Karpas-422 (cell line): ENCODE results near the gene NDUFAF2. TPM values are rescaled to one million over a fixed set of nuclear protein-coding genes. Genes with fewer than 3 reads are reported as not detected.

Experiments used
- DNase-seq: peaks from one replicate; pipeline ENCODE4 v3.0.0-alpha.2; 2015
- H2AFZ ChIP-seq: fragments of 200-600 bp; sonication (generic); 2 replicates; pipeline ENCODE4 v1.6.1; 2014; ENCODE audit warnings: antibody characterized with exemption, low read length, mixed read lengths
- H3K27ac ChIP-seq: fragments of 200-600 bp; sonication (generic); 2 replicates; pipeline ENCODE4 v1.5.1; 2014; ENCODE audit warnings: mild to moderate bottlenecking, low read length, moderate library complexity
- H3K27me3 ChIP-seq: fragments of 200-600 bp; sonication (generic); 2 replicates; pipeline ENCODE4 v1.6.1; 2014; ENCODE audit warnings: low read length, mixed read lengths
- H3K36me3 ChIP-seq: fragments of 200-600 bp; sonication (generic); 2 replicates; pipeline ENCODE4 v1.6.1; 2014; ENCODE audit warnings: low read length, mixed read lengths; ENCODE audit not compliant: insufficient read depth
- H3K4me1 ChIP-seq: fragments of 200-600 bp; sonication (generic); 2 replicates; pipeline ENCODE4 v1.6.1; 2014; ENCODE audit warnings: mild to moderate bottlenecking, low read length, mixed read lengths
- H3K4me2 ChIP-seq: fragments of 200-600 bp; sonication (generic); 2 replicates; pipeline ENCODE4 v1.6.1; 2014; ENCODE audit warnings: low read length, low read depth, mild to moderate bottlenecking; ENCODE audit not compliant: poor library complexity, severe bottlenecking
- H3K4me3 ChIP-seq: fragments of 200-600 bp; sonication (generic); 2 replicates; pipeline ENCODE4 v1.5.1; 2014; ENCODE audit warnings: mild to moderate bottlenecking, antibody characterized with exemption, low read length, mixed read lengths
- H3K79me2 ChIP-seq: fragments of 200-600 bp; sonication (generic); 2 replicates; pipeline ENCODE4 v1.6.1; 2014; ENCODE audit warnings: mild to moderate bottlenecking, low read length, mixed read lengths
- H3K9ac ChIP-seq: fragments of 200-600 bp; sonication (generic); 2 replicates; pipeline ENCODE4 v1.6.0; 2014; ENCODE audit warnings: low read length
- H3K9me2 ChIP-seq: fragments of 200-600 bp; sonication (generic), shearing (Covaris generic); replicated peaks from 2 replicates; pipeline ENCODE4 v1.6.0; 2014; ENCODE audit warnings: mild to moderate bottlenecking, low read length, moderate library complexity; ENCODE audit not compliant: insufficient read depth
- H3K9me3 ChIP-seq: fragments of 300-700, 200-600 bp; sonication (generic); 2 replicates; pipeline ENCODE4 v1.6.1; 2014; ENCODE audit warnings: low read length, mixed read lengths
- H4K20me1 ChIP-seq: fragments of 200-600 bp; sonication (generic); 2 replicates; pipeline ENCODE4 v1.6.1; 2014; ENCODE audit warnings: mild to moderate bottlenecking, antibody characterized with exemption, low read length, low read depth; ENCODE audit not compliant: insufficient read depth
- total RNA-seq: library from RNA; depleted of rRNA; stranded (reverse); fragments of >200 nt; shearing (Covaris generic); gene quantifications from 2 replicates; pipeline ENCODE4 v1.2.3, GENCODE V29; 2014; ENCODE audit warnings: low replicate concordance

Gene NDUFAF2
- total RNA-seq, 1 experiment from 2014 or later, result 46.6 TPM

DNA sequence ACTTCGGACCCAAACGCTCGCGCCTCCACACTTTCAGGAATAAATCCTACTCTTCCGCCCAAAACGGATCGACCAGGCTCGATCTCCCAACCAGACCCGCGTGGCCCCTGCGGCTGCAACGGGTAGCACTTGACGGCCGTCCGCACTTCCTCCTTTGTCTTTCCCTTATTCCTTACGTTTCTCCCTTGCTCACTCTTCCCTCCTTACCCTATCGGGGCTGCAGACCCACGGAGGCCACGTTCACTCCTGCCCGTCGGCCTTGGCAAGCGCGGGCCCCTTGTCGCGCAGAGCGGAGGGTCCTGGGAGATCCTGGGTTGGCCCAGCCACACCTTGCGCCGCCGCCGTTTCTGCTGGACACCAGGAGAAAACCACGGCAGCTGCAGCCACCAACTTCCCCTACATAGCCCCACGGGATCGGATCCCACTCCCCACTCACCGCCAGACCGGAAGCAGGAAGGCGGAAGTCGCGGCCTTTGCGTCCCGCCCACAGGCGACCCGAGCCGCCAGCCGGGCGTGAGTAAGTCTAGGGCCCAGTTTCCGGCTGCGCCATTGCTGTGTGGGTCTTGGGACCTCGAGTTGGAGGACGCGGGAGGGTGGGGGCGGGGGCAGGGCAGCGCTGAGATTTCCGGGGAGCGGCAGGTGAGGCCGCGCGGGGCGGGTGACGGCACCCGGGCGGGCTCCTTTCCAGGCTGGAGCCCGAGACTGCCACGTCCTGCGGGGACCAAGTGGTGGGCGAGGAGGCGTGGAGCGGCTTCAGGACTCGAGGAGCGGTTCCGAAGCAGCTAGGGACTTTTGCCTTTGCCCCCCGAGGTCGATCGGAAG is 217.2 kb downstream of the NDUFAF2 start, which contains the start of gene SMIM15:
Gene SMIM15, minus strand, starts transcription at position 459 of the 822 bp plus-strand sequence. CDS start 2,297 bp downstream, outside the sequence.
- Histone ChIP-seq H3K27ac (peak within 1 kb of the TSS; percentile 60), H3K79me2 (peaks cover 54% of the 10 kb centered on the region), H2AFZ (peak within 1 kb of the TSS; percentile 57; the same call in 1 of the 2 replicates), H3K4me3 (peak within 1 kb of the TSS; percentile 81), H3K36me3 (peaks cover 36% of the 10 kb centered on the region), H3K4me2 (peak within 1 kb of the TSS; percentile 72), H3K9me3 (no peaks in the 10 kb centered on the region), H3K9ac (peak within 1 kb of the TSS; percentile 87), H3K9me2 (no peaks in the 10 kb centered on the region), H3K4me1 (peaks cover 21% of the 10 kb centered on the region), H3K27me3 (no peaks in the 10 kb centered on the region), H4K20me1 (no peaks in the 10 kb centered on the region)
- DNase-seq, result peak; percentile 96

- H3K27me3 ChIP-seq, result no peaks in the 10 kb centered on the region
- H4K20me1 ChIP-seq, result no peaks in the 10 kb centered on the region
- H3K4me2 ChIP-seq, result peak overlapping the region; percentile 72
- H3K4me3 ChIP-seq, result peak overlapping the region; percentile 81
- H2AFZ ChIP-seq, result peak overlapping the region; percentile 14; the same call in 1 of the 2 replicates
- no peak overlapping the region for H3K27ac ChIP-seq
- H3K79me2 ChIP-seq, result peaks cover 50% of the 10 kb centered on the region
- no peak for DNase-seq
- H3K36me3 ChIP-seq, result peaks cover 31% of the 10 kb centered on the region
- no peaks in the 10 kb centered on the region for H3K9me2 ChIP-seq
- H3K4me1 ChIP-seq, result peaks cover 21% of the 10 kb centered on the region
- peak overlapping the region; percentile 87 for H3K9ac ChIP-seq
- H3K9me3 ChIP-seq, result no peaks in the 10 kb centered on the region
Measured at GRCh38 chr5:61162832-61163567, 218.0 kb downstream of the NDUFAF2 start.

- Histone ChIP-seq H2AFZ (no peak overlapping the region), H4K20me1 (0 out of 2 replicates have a peak, but pooled peaks cover 4% of the 10 kb centered on the region), H3K4me2 (peak overlapping the region; percentile 72), H3K27me3 (no peaks in the 10 kb centered on the region), H3K4me1 (peaks cover 21% of the 10 kb centered on the region), H3K36me3 (peaks cover 23% of the 10 kb centered on the region), H3K27ac (no peak overlapping the region), H3K9me2 (no peaks in the 10 kb centered on the region), H3K9ac (no peak overlapping the region), H3K4me3 (no peak overlapping the region), H3K9me3 (no peaks in the 10 kb centered on the region), H3K79me2 (peaks cover 41% of the 10 kb centered on the region)
- no peak for DNase-seq
Measured at GRCh38 chr5:61163905-61164304, 218.9 kb downstream of the NDUFAF2 start.

DNA sequence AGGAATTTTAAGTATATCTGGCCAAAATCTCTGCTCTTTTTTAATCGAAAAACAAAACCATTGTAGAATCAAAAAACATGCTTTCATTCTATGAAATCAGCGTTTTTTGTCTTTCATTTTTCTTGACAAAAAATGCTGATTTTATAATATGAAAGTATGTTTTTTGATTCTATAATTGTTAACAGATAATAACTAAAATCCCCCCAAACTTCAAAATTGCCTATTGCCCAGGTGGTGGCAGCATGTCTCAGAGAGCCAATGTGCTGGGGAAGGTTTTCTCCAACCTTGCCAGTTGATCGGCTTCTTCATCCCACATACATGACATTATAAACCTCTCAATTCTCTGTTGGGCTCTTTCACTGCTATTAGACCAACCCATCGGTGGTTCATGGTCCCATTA is 222.4 kb downstream of the NDUFAF2 start:
- Histone ChIP-seq H3K36me3 (no peaks in the 10 kb centered on the region), H3K27ac (no peak overlapping the region), H3K79me2 (peaks cover 9% of the 10 kb centered on the region; the same call in 1 of the 2 replicates), H3K9ac (no peak overlapping the region), H3K27me3 (no peaks in the 10 kb centered on the region), H2AFZ (no peak overlapping the region), H3K9me2 (no peaks in the 10 kb centered on the region), H4K20me1 (peaks cover 6% of the 10 kb centered on the region), H3K4me3 (no peak overlapping the region), H3K4me1 (peaks cover 11% of the 10 kb centered on the region), H3K4me2 (no peak overlapping the region), H3K9me3 (no peaks in the 10 kb centered on the region)
- peak; percentile 60 for DNase-seq

DNA sequence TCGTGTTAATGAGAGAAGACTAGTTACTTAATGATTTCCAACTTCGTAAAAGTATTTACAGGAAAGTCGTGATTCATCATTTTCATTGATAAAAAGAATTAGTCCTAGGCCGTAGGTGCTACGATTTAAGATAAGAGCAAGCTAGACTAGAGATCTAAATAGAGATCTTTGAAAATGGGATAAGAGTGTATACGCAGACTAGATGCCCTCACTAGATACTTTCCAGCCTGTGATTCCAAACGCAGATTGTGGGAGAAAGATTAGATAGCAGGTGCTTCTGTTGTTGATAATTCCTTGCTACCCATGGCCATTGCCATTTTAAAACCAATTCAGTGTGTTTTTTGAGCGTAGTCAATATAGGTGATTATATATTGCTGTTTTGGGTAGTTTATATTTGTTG is 223.9 kb downstream of the NDUFAF2 start:
- DNase-seq, result no peak
- H3K9me3 ChIP-seq, result no peaks in the 10 kb centered on the region
- H3K79me2 ChIP-seq, result no peaks in the 10 kb centered on the region
- no peaks in the 10 kb centered on the region for H3K36me3 ChIP-seq
- no peak overlapping the region for H3K4me2 ChIP-seq
- H3K4me3 ChIP-seq, result no peak overlapping the region
- no peaks in the 10 kb centered on the region for H3K9me2 ChIP-seq
- no peaks in the 10 kb centered on the region for H3K27me3 ChIP-seq
- no peak overlapping the region for H3K9ac ChIP-seq
- peaks cover 7% of the 10 kb centered on the region for H4K20me1 ChIP-seq
- H3K27ac ChIP-seq, result no peak overlapping the region
- H2AFZ ChIP-seq, result no peak overlapping the region
- no peaks in the 10 kb centered on the region for H3K4me1 ChIP-seq

DNA sequence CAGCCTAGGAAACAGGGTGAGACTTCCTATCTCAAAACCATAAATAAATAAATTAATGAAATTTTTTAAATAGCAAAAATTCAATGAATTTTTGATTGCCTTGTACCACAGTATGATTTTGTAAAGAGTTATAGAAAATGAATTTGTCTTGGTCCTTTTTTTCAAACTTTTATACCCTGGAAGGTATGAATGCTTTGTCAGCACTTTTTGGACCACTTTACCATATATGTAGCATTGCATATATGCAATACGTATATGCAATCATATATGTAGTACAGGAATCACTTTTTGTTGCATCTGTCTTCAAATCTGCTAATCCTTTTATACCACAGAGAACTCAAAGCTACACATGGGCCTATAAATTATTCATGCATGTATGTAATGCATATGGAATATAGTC is 226.5 kb downstream of the NDUFAF2 start:
- DNase-seq, result no peak
- no peaks in the 10 kb centered on the region for H3K79me2 ChIP-seq
- H3K4me1 ChIP-seq, result no peaks in the 10 kb centered on the region
- no peak overlapping the region for H3K9ac ChIP-seq
- no peak overlapping the region for H3K27ac ChIP-seq
- H3K9me2 ChIP-seq, result no peaks in the 10 kb centered on the region
- H3K9me3 ChIP-seq, result no peaks in the 10 kb centered on the region
- no peak overlapping the region for H3K4me2 ChIP-seq
- no peak overlapping the region for H2AFZ ChIP-seq
- no peaks in the 10 kb centered on the region for H3K36me3 ChIP-seq
- no peak overlapping the region for H3K4me3 ChIP-seq
- H3K27me3 ChIP-seq, result no peaks in the 10 kb centered on the region
- peaks cover 7% of the 10 kb centered on the region for H4K20me1 ChIP-seq

- Histone ChIP-seq H4K20me1 (peaks cover 4% of the 10 kb centered on the region), H3K27me3 (no peaks in the 10 kb centered on the region), H3K4me2 (no peak overlapping the region), H3K79me2 (no peaks in the 10 kb centered on the region), H2AFZ (no peak overlapping the region), H3K9me3 (no peaks in the 10 kb centered on the region), H3K36me3 (no peaks in the 10 kb centered on the region), H3K9ac (no peak overlapping the region), H3K4me1 (no peaks in the 10 kb centered on the region), H3K27ac (no peak overlapping the region), H3K9me2 (no peaks in the 10 kb centered on the region), H3K4me3 (no peak overlapping the region)
- DNase-seq, result no peak
Measured at GRCh38 chr5:61176631-61177030, 231.6 kb downstream of the NDUFAF2 start.

GRCh38 chr5:61177070-61177469 is 232.1 kb downstream of the NDUFAF2 start:
- Histone ChIP-seq H3K9ac (no peak overlapping the region), H3K9me2 (no peaks in the 10 kb centered on the region), H3K4me1 (no peaks in the 10 kb centered on the region), H3K9me3 (no peaks in the 10 kb centered on the region), H3K79me2 (no peaks in the 10 kb centered on the region), H4K20me1 (peaks cover 4% of the 10 kb centered on the region), H3K27me3 (no peaks in the 10 kb centered on the region), H3K4me3 (no peak overlapping the region), H3K4me2 (no peak overlapping the region), H3K27ac (no peak overlapping the region), H2AFZ (no peak overlapping the region), H3K36me3 (no peaks in the 10 kb centered on the region)
- DNase-seq, result no peak
